IMR-90 (cell line): ENCODE results near the gene SH3BP4. TPM values are rescaled to one million over a fixed set of nuclear protein-coding genes. Genes with fewer than 3 reads are reported as not detected.

ENCODE experiments used
- ATAC-seq: fragments of 200-7000 bp; cut with Tn5 transposase; 2 replicates; pipeline ENCODE4 v1.9.1; 2020; ENCODE audit warnings: low read depth, mild to moderate bottlenecking, moderate library complexity
- BruUV-seq: library from RNA; stranded (reverse); fragments of 400-500 nt; replicated peaks from 2 replicates; lab custom pipeline; 2021; lab: Mats Ljungman, UMichigan
- CTCF ChIA-PET: fragments of 300-600 bp; formaldehyde crosslinking; extraction: SDS; loops from one replicate; lab custom pipeline; 2021; ENCODE audit warnings: antibody characterized with exemption; lab: Yijun Ruan, JAX
- POLR2A ChIA-PET: fragments of 300-600 bp; sonication (Branson Sonifier 250); formaldehyde crosslinking; loops from one replicate; lab custom pipeline; 2022; ENCODE audit warnings: antibody characterized with exemption; ENCODE audit not compliant: unreplicated experiment; lab: Charles Lee
- DNase-seq: peaks from one replicate; pipeline ENCODE4 v3.0.0; 2013
- H2AFZ ChIP-seq: replicated peaks from 2 replicates; pipeline ENCODE3; 2013; ENCODE audit warnings: low read length, mild to moderate bottlenecking; ENCODE audit not compliant: poor library complexity
- H2AK5ac ChIP-seq: 2 replicates; pipeline ENCODE4 v1.6.1; 2013; ENCODE audit warnings: low read depth, low read length, inconsistent platforms
- H2AK9ac ChIP-seq: replicated peaks from 2 replicates; pipeline ENCODE3; 2013; ENCODE audit warnings: mild to moderate bottlenecking, low read depth, low read length, moderate library complexity; ENCODE audit not compliant: poor library complexity
- H2BK120ac ChIP-seq: 2 replicates; pipeline ENCODE4 v1.6.1; 2013; ENCODE audit warnings: low read depth, low read length, inconsistent platforms
- H2BK15ac ChIP-seq: 3 replicates; pipeline ENCODE4 v1.6.1; 2013; ENCODE audit warnings: low read depth, low read length, inconsistent platforms
- H2BK20ac ChIP-seq: 2 replicates; pipeline ENCODE4 v1.6.1; 2013; ENCODE audit warnings: low read depth, mild to moderate bottlenecking, inconsistent platforms, low read length, moderate library complexity
- H2BK5ac ChIP-seq: 2 replicates; pipeline ENCODE4 v1.6.1; 2013; ENCODE audit warnings: mild to moderate bottlenecking, low read depth, low read length, inconsistent platforms; ENCODE audit not compliant: poor library complexity, severe bottlenecking
- H3K14ac ChIP-seq: replicated peaks from 2 replicates; pipeline ENCODE4 v1.6.1; 2013; ENCODE audit warnings: low read depth, low read length, inconsistent platforms
- H3K18ac ChIP-seq: 2 replicates; pipeline ENCODE4 v1.6.1; 2013; ENCODE audit warnings: low read depth, low read length, control low read depth
- H3K23ac ChIP-seq: 2 replicates; pipeline ENCODE4 v1.6.1; 2013; ENCODE audit warnings: low read depth, low read length, inconsistent platforms
- H3K27ac ChIP-seq: 2 replicates; pipeline ENCODE4 v1.5.1; 2013; ENCODE audit warnings: mild to moderate bottlenecking, control low read depth, low read length; ENCODE audit not compliant: insufficient read depth
- H3K27me3 ChIP-seq: 2 replicates; pipeline ENCODE4 v1.6.1; 2013; ENCODE audit warnings: low read length; ENCODE audit not compliant: control insufficient read depth, insufficient read depth
- H3K36me3 ChIP-seq: 2 replicates; pipeline ENCODE4 v1.6.1; 2013; ENCODE audit warnings: low read length, mixed read lengths; ENCODE audit not compliant: control insufficient read depth, insufficient read depth
- H3K4ac ChIP-seq: 2 replicates; pipeline ENCODE4 v1.6.1; 2013; ENCODE audit warnings: low read depth, low read length, inconsistent platforms
- H3K4me1 ChIP-seq: 2 replicates; pipeline ENCODE4 v1.6.1; 2013; ENCODE audit warnings: low read length, mixed read lengths; ENCODE audit not compliant: control insufficient read depth, insufficient read depth
- H3K4me2 ChIP-seq: 2 replicates; pipeline ENCODE4 v1.6.1; 2013; ENCODE audit warnings: low read depth, mild to moderate bottlenecking, control low read depth, low read length, moderate library complexity
- H3K4me3 ChIP-seq: 2 replicates; pipeline ENCODE4 v1.5.1; 2013; ENCODE audit warnings: low read depth, mild to moderate bottlenecking, control low read depth, low read length, moderate library complexity; ENCODE audit not compliant: insufficient read depth
- H3K56ac ChIP-seq: 2 replicates; pipeline ENCODE4 v1.6.1; 2013; ENCODE audit warnings: low read length, inconsistent platforms; ENCODE audit not compliant: insufficient read depth; ENCODE audit errors: extremely low read depth
- H3K79me1 ChIP-seq, 2 experiments: 2 replicates each; pipeline ENCODE4 v1.6.1; 2013; ENCODE audit warnings: low read length in 2 of 2, inconsistent platforms in 1 of 2, low read depth in 1 of 2
- H3K9ac ChIP-seq: 2 replicates; pipeline ENCODE4 v1.6.1; 2013; ENCODE audit warnings: low read depth, low read length, control low read depth
- H3K9me1 ChIP-seq: 2 replicates; pipeline ENCODE4 v1.6.1; 2013; ENCODE audit warnings: low read length, inconsistent platforms; ENCODE audit not compliant: insufficient read depth
- H3K9me3 ChIP-seq: 2 replicates; pipeline ENCODE4 v1.6.1; 2013; ENCODE audit warnings: low read length; ENCODE audit not compliant: control insufficient read depth, insufficient read depth
- H4K20me1 ChIP-seq: 2 replicates; pipeline ENCODE4 v1.6.1; 2013; ENCODE audit warnings: low read length, inconsistent platforms; ENCODE audit not compliant: insufficient read depth
- H4K5ac ChIP-seq: 2 replicates; pipeline ENCODE4 v1.6.1; 2013; ENCODE audit warnings: mild to moderate bottlenecking, low read depth, low read length, control low read depth
- H4K8ac ChIP-seq, 2 experiments: 2 replicates each; pipeline ENCODE4 v1.6.1; 2013; ENCODE audit warnings: low read depth in 2 of 2, low read length in 2 of 2, control low read depth in 1 of 2, inconsistent platforms in 1 of 2
- H4K91ac ChIP-seq: 2 replicates; pipeline ENCODE4 v1.6.1; 2013; ENCODE audit warnings: low read depth, low read length, inconsistent platforms; ENCODE audit not compliant: insufficient read depth
- CEBPB ChIP-seq: IDR thresholded peaks from 2 replicates; pipeline ENCODE4 v1.6.1; 2012; ENCODE audit warnings: low read depth, low read length, improper control_type of control experiment
- CHD1 ChIP-seq: IDR thresholded peaks from 2 replicates; pipeline ENCODE4 v1.6.1; 2012; ENCODE audit warnings: low read depth, low read length, improper control_type of control experiment
- ELK1 ChIP-seq: fragments of 150-350 bp; IDR thresholded peaks from 2 replicates; pipeline ENCODE4 v1.6.1; 2016; ENCODE audit warnings: low read depth, mild to moderate bottlenecking, low read length, moderate library complexity, borderline replicate concordance
- MAFK ChIP-seq: IDR thresholded peaks from 2 replicates; pipeline ENCODE4 v1.6.1; 2012; ENCODE audit warnings: low read depth, low read length, improper control_type of control experiment
- MAZ ChIP-seq: IDR thresholded peaks from 2 replicates; pipeline ENCODE4 v1.6.1; 2012; ENCODE audit warnings: low read depth, mild to moderate bottlenecking, low read length, improper control_type of control experiment, moderate library complexity, borderline replicate concordance
- MXI1 ChIP-seq: IDR thresholded peaks from 2 replicates; pipeline ENCODE4 v1.6.1; 2012; ENCODE audit warnings: low read depth, mild to moderate bottlenecking, low read length, moderate library complexity, borderline replicate concordance
- POLR2A ChIP-seq: IDR thresholded peaks from 2 replicates; pipeline ENCODE4 v1.6.1; 2012; ENCODE audit warnings: mild to moderate bottlenecking, low read depth, low read length
- RAD21 ChIP-seq: IDR thresholded peaks from 2 replicates; pipeline ENCODE4 v1.6.1; 2012; ENCODE audit warnings: low read length, improper control_type of control experiment
- RFX5 ChIP-seq: IDR thresholded peaks from 2 replicates; pipeline ENCODE4 v1.8.0; 2012; ENCODE audit warnings: low read depth, mild to moderate bottlenecking, low read length, moderate library complexity
- SMC3 ChIP-seq: fragments of 150-350 bp; IDR thresholded peaks from 2 replicates; pipeline ENCODE4 v1.6.1; 2016; ENCODE audit warnings: low read depth, mild to moderate bottlenecking, antibody characterized with exemption, low read length, moderate library complexity
- USF2 ChIP-seq: fragments of 150-350 bp; IDR thresholded peaks from 2 replicates; pipeline ENCODE4 v1.6.1; 2017; ENCODE audit warnings: mild to moderate bottlenecking, antibody characterized with exemption, low read length, low read depth
- WGBS, 2 experiments: methylation state at CpG; one replicate each; pipeline versions ENCODE4 v1.1.5 to v1.1.7; 2013; ENCODE audit warnings: missing lambda C conversion rate in 2 of 2; ENCODE audit not compliant: insufficient read length in 1 of 2; ENCODE audit errors: extremely low coverage in 2 of 2; 5-methylcytosine and 5-hydroxymethylcytosine counted together
- dilution Hi-C: fragments of 300-500 bp; cut with HindIII; formaldehyde crosslinking; loops from one replicate; pipeline ENCODE4 v1.14.3; 2018; ENCODE audit warnings: low sequenced_read_pairs; ENCODE audit not compliant: unreplicated experiment
- in situ Hi-C: fragments of 300-500 bp; cut with MboI; formaldehyde crosslinking; loops from 3 replicates; pipeline ENCODE4 v1.14.3; 2019; ENCODE audit warnings: low sequenced_read_pairs, inconsistent platforms, mixed read lengths
- intact Hi-C: fragments of 100-400 bp; cut with micrococcal nuclease; formaldehyde crosslinking; loops from 2 replicates; pipeline ENCODE4 v1.10.0; 2022
- polyA plus RNA-seq, 3 experiments: library from polyadenylated mRNA; depleted of rRNA; stranded (reverse); fragments of >200 nt; gene quantifications; 2 replicates each; pipeline ENCODE4 v1.2.3, GENCODE V29; 2012; ENCODE audit warnings: low replicate concordance in 1 of 3
- total RNA-seq: library from RNA; depleted of rRNA; stranded (reverse); fragments of >200 nt; gene quantifications from 2 replicates; pipeline ENCODE4 v1.2.3, GENCODE V29; 2012

SH3BP4 gene
- total and polyA plus RNA-seq, 2 of the 4 experiments (the other 2 are of a cell fraction), result 104 to 122 TPM

- Histone ChIP-seq H3K27ac (peak overlapping the region; percentile 84), H3K9me3 (no peaks in the 10 kb centered on the region), H3K79me1 (peaks cover 6 to 88% of the 10 kb centered on the region in 2 experiments; a peak in 3 of 4 replicates), H4K8ac (peak overlapping the region; percentile 15 to 38), H3K27me3 (no peaks in the 10 kb centered on the region), H3K14ac (peak overlapping the region; percentile 96), H3K4me1 (peaks cover 75% of the 10 kb centered on the region), H3K4me3 (no peak overlapping the region), H3K9me1 (peaks cover 69% of the 10 kb centered on the region), H2BK15ac (0 out of 3 replicates have a peak overlapping the region, but pooled peaks have one; percentile 56), H2AFZ (no peak overlapping the region), H3K9ac (no peak overlapping the region; the same call in 1 of the 2 replicates), H2BK120ac (peak overlapping the region; percentile 83), H2BK5ac (peak overlapping the region; percentile 88), H3K23ac (peak overlapping the region; percentile 70; the same call in 1 of the 2 replicates), H3K56ac (peak overlapping the region; percentile 29; the same call in 1 of the 2 replicates), H2AK9ac (peak overlapping the region; percentile 39), H4K20me1 (peaks cover 86% of the 10 kb centered on the region), H3K4me2 (no peak overlapping the region), H2AK5ac (peak overlapping the region; percentile 68), H3K4ac (peak overlapping the region; percentile 98), H4K5ac (peak overlapping the region; percentile 14), H3K36me3 (peaks cover 61% of the 10 kb centered on the region), H3K18ac (peak overlapping the region; percentile 15), H2BK20ac (peak overlapping the region; percentile 84), H4K91ac (peak overlapping the region; percentile 84)
- POLR2A ChIA-PET, result no interaction called here
- ATAC-seq (no peak), DNase-seq (no peak)
- dilution Hi-C loops, result no loop called here
- WGBS, 2 experiments, result 100% methylated on average over 2 of the region's 13 CpGs; no CpG with 5 or more reads in 1 of the 2 experiments
- intact Hi-C loops, result loop anchor here (1.0 kb wide), 1 partner anchor 44 kb away; no protein-coding TSS in a partner anchor
- CTCF ChIA-PET, result no interaction called here
- TF ChIP-seq USF2 (no peak), MXI1 (no peak), MAZ (no peak), RFX5 (no peak), CEBPB (no peak), MAFK (no peak), SMC3 (no peak), ELK1 (no peak), POLR2A (no peak), RAD21 (no peak), CHD1 (no peak)
- in situ Hi-C loops, result no loop called here
- BruUV-seq, result no TSS peak
These were observed 45.1 kb downstream of the SH3BP4 start for GRCh38 chr2:234996941-234997270.
